HEK293 (cell line): ENCODE measurements around the gene CDH24.

Experiments used
- CTCF ChIA-PET: fragments of 350-600 bp; formaldehyde crosslinking; extraction: SDS; loops from one replicate; lab custom pipeline; 2021; ENCODE audit warnings: antibody characterized with exemption; lab: Yijun Ruan, JAX
- POLR2A ChIA-PET: fragments of 300-600 bp; formaldehyde crosslinking; extraction: SDS; loops from one replicate; lab custom pipeline; 2020; ENCODE audit warnings: antibody characterized with exemption, inconsistent platforms; lab: Yijun Ruan, JAX
- H3K27ac ChIP-seq: fragments of 200-500 bp; sonication (Bioruptor generic); 2 replicates; pipeline ENCODE4 v1.5.1; 2014; ENCODE audit warnings: low read depth, low read length, control low read depth, inconsistent platforms; ENCODE audit errors: extremely low read depth
- H3K36me3 ChIP-seq, 2 experiments: fragments of 200-500 bp in 1 of 2; sonication (Bioruptor generic) in 1 of 2; 1 replicate in 1 of 2; 2 replicates in 1 of 2; pipeline ENCODE4 v1.5.1; 2014 to 2017; ENCODE audit warnings: inconsistent platforms in 2 of 2, low read length in 2 of 2; ENCODE audit not compliant: control insufficient read depth in 2 of 2, insufficient read depth in 1 of 2
- H3K4me1 ChIP-seq: fragments of 200-500 bp; sonication (Bioruptor generic); 2 replicates; pipeline ENCODE4 v1.5.1; 2014; ENCODE audit warnings: mild to moderate bottlenecking, low read length, inconsistent platforms; ENCODE audit not compliant: control insufficient read depth, insufficient read depth
- H3K4me3 ChIP-seq: 2 replicates; pipeline ENCODE4 v1.5.1; 2011; ENCODE audit warnings: low read depth, mild to moderate bottlenecking, control low read depth, low read length, moderate library complexity
- H3K9me3 ChIP-seq: fragments of 200-500 bp; sonication (Bioruptor generic); 2 replicates; pipeline ENCODE4 v1.5.1; 2014; ENCODE audit warnings: low read depth, low read length, inconsistent platforms; ENCODE audit not compliant: control insufficient read depth, insufficient read depth
- BCL11B ChIP-seq: fragments of 450-650 bp; formaldehyde crosslinking; IDR thresholded peaks from 2 replicates; pipeline ENCODE4 v1.5.1; 2016; ENCODE audit warnings: low read depth, missing biosample characterization, missing genetic modification characterization
- FEZF1 ChIP-seq: fragments of 450-650 bp; formaldehyde crosslinking; IDR thresholded peaks from 2 replicates; pipeline ENCODE4 v1.5.1; 2016; ENCODE audit warnings: missing biosample characterization, missing genetic modification characterization
- MYNN ChIP-seq: fragments of 450-650 bp; formaldehyde crosslinking; IDR thresholded peaks from 2 replicates; pipeline ENCODE4 v1.5.1; 2016; ENCODE audit warnings: missing biosample characterization, missing genetic modification characterization, borderline replicate concordance
- REPIN1 ChIP-seq: fragments of 450-650 bp; formaldehyde crosslinking; IDR thresholded peaks from 2 replicates; pipeline ENCODE4 v1.5.1; 2017; ENCODE audit warnings: missing biosample characterization, missing genetic modification characterization, low read depth
- ZBTB20 ChIP-seq: fragments of 450-650 bp; formaldehyde crosslinking; IDR thresholded peaks from 2 replicates; pipeline ENCODE4 v1.5.1; 2016; ENCODE audit warnings: missing biosample characterization, missing genetic modification characterization
- ZFHX2 ChIP-seq: fragments of 450-650 bp; formaldehyde crosslinking; conservative IDR thresholded peaks from 2 replicates; pipeline ENCODE4 v1.5.1; 2016; ENCODE audit warnings: missing biosample characterization, missing genetic modification characterization
- ZNF138 ChIP-seq: fragments of 450-650 bp; formaldehyde crosslinking; IDR thresholded peaks from 2 replicates; pipeline ENCODE4 v1.5.1; 2016; ENCODE audit warnings: missing biosample characterization, missing genetic modification characterization, borderline replicate concordance
- ZNF155 ChIP-seq: fragments of 450-650 bp; formaldehyde crosslinking; IDR thresholded peaks from 2 replicates; pipeline ENCODE4 v1.5.1; 2016; ENCODE audit warnings: missing biosample characterization, missing genetic modification characterization
- ZNF175 ChIP-seq: fragments of 450-650 bp; formaldehyde crosslinking; IDR thresholded peaks from 2 replicates; pipeline ENCODE4 v1.5.1; 2016; ENCODE audit warnings: missing biosample characterization, missing genetic modification characterization
- ZNF248 ChIP-seq: fragments of 450-650 bp; formaldehyde crosslinking; IDR thresholded peaks from 2 replicates; pipeline ENCODE4 v1.5.1; 2017; ENCODE audit warnings: missing biosample characterization, missing genetic modification characterization
- ZNF433 ChIP-seq: fragments of 450-650 bp; formaldehyde crosslinking; IDR thresholded peaks from 2 replicates; pipeline ENCODE4 v1.5.1; 2016; ENCODE audit warnings: missing biosample characterization, missing genetic modification characterization, low read depth
- ZNF510 ChIP-seq: fragments of 450-650 bp; formaldehyde crosslinking; IDR thresholded peaks from 2 replicates; pipeline ENCODE4 v1.5.1; 2018; ENCODE audit warnings: mild to moderate bottlenecking, missing genetic modification characterization, missing biosample characterization; ENCODE audit not compliant: insufficient replicate concordance
- ZNF555 ChIP-seq: fragments of 450-650 bp; formaldehyde crosslinking; conservative IDR thresholded peaks from 2 replicates; pipeline ENCODE4 v1.5.1; 2017; ENCODE audit warnings: missing biosample characterization, mild to moderate bottlenecking, missing genetic modification characterization, inconsistent platforms
- ZNF600 ChIP-seq: fragments of 450-650 bp; formaldehyde crosslinking; IDR thresholded peaks from 2 replicates; pipeline ENCODE4 v1.5.1; 2016; ENCODE audit warnings: missing biosample characterization, missing genetic modification characterization
- ZNF624 ChIP-seq: fragments of 450-650 bp; formaldehyde crosslinking; IDR thresholded peaks from 2 replicates; pipeline ENCODE4 v1.5.1; 2017; ENCODE audit warnings: missing biosample characterization, missing genetic modification characterization
- ZNF664 ChIP-seq: fragments of 450-650 bp; formaldehyde crosslinking; IDR thresholded peaks from 2 replicates; pipeline ENCODE4 v1.5.1; 2016; ENCODE audit warnings: missing biosample characterization, missing genetic modification characterization
- ZNF768 ChIP-seq: fragments of 450-650 bp; formaldehyde crosslinking; IDR thresholded peaks from 2 replicates; pipeline ENCODE4 v1.5.1; 2018; ENCODE audit warnings: missing biosample characterization, mild to moderate bottlenecking, missing genetic modification characterization
- TF ChIP-seq, protein P1 (sequence below): fragments of 450-650 bp; formaldehyde crosslinking; IDR thresholded peaks from 2 replicates; pipeline ENCODE4 v1.5.1; 2016; ENCODE audit warnings: missing biosample characterization, missing genetic modification characterization
- TF ChIP-seq, protein P2 (sequence below): fragments of 450-650 bp; formaldehyde crosslinking; IDR thresholded peaks from 2 replicates; pipeline ENCODE4 v1.5.1; 2016; ENCODE audit warnings: missing biosample characterization, missing genetic modification characterization, low read depth
- TF ChIP-seq, protein P3 (sequence below): fragments of 450-650 bp; formaldehyde crosslinking; IDR thresholded peaks from 2 replicates; pipeline ENCODE4 v1.5.1; 2016; ENCODE audit warnings: missing biosample characterization, missing genetic modification characterization
- TF ChIP-seq, protein P4 (sequence below): fragments of 450-650 bp; formaldehyde crosslinking; IDR thresholded peaks from 2 replicates; pipeline ENCODE4 v1.5.1; 2016; ENCODE audit warnings: missing biosample characterization, missing genetic modification characterization

The CDH24 gene

DNA sequence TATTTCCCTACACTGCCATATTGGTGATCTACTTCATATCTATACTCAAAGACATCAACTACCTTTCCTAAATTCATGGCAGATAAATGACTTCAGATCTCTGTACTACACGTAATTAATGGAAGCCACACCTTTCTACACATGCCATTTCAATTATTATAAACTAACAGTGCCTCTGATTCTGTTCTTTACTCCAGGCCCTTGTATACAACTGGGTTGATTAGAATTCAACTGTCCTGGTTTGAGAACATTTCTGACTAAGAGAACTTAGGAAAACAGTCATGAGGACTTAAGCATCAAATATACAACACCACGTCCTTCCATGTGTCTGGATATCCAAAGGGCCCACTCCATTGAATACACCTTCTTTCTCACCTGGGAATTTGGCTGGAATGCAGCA lies 35.8 kb upstream of the CDH24 start (continued):
- TF ChIP-seq MYNN (tag by site-specific recombination) (no peak), ZNF175 (tag by site-specific recombination) (no peak), ZBTB20 (tag by site-specific recombination) (no peak), BCL11B (no peak), ZNF510 (tag by site-specific recombination) (no peak)
- TF ChIP-seq, protein P1, sequence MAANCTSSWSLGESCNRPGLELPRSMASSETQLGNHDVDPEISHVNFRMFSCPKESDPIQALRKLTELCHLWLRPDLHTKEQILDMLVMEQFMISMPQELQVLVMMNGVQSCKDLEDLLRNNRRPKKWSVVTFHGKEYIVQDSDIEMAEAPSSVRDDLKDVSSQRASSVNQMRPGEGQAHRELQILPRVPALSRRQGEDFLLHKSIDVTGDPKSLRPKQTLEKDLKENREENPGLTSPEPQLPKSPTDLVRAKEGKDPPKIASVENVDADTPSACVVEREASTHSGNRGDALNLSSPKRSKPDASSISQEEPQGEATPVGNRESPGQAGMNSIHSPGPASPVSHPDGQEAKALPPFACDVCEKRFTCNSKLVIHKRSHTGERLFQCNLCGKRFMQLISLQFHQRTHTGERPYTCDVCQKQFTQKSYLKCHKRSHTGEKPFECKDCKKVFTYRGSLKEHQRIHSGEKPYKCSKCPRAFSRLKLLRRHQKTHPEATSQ (tag by site-specific recombination) = no peak
- TF ChIP-seq, protein P2, sequence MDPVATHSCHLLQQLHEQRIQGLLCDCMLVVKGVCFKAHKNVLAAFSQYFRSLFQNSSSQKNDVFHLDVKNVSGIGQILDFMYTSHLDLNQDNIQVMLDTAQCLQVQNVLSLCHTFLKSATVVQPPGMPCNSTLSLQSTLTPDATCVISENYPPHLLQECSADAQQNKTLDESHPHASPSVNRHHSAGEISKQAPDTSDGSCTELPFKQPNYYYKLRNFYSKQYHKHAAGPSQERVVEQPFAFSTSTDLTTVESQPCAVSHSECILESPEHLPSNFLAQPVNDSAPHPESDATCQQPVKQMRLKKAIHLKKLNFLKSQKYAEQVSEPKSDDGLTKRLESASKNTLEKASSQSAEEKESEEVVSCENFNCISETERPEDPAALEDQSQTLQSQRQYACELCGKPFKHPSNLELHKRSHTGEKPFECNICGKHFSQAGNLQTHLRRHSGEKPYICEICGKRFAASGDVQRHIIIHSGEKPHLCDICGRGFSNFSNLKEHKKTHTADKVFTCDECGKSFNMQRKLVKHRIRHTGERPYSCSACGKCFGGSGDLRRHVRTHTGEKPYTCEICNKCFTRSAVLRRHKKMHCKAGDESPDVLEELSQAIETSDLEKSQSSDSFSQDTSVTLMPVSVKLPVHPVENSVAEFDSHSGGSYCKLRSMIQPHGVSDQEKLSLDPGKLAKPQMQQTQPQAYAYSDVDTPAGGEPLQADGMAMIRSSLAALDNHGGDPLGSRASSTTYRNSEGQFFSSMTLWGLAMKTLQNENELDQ (tag by site-specific recombination) = no peak
- TF ChIP-seq, protein P3, sequence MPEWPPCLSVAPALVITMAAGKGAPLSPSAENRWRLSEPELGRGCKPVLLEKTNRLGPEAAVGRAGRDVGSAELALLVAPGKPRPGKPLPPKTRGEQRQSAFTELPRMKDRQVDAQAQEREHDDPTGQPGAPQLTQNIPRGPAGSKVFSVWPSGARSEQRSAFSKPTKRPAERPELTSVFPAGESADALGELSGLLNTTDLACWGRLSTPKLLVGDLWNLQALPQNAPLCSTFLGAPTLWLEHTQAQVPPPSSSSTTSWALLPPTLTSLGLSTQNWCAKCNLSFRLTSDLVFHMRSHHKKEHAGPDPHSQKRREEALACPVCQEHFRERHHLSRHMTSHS (tag by site-specific recombination) = no peak

DNA sequence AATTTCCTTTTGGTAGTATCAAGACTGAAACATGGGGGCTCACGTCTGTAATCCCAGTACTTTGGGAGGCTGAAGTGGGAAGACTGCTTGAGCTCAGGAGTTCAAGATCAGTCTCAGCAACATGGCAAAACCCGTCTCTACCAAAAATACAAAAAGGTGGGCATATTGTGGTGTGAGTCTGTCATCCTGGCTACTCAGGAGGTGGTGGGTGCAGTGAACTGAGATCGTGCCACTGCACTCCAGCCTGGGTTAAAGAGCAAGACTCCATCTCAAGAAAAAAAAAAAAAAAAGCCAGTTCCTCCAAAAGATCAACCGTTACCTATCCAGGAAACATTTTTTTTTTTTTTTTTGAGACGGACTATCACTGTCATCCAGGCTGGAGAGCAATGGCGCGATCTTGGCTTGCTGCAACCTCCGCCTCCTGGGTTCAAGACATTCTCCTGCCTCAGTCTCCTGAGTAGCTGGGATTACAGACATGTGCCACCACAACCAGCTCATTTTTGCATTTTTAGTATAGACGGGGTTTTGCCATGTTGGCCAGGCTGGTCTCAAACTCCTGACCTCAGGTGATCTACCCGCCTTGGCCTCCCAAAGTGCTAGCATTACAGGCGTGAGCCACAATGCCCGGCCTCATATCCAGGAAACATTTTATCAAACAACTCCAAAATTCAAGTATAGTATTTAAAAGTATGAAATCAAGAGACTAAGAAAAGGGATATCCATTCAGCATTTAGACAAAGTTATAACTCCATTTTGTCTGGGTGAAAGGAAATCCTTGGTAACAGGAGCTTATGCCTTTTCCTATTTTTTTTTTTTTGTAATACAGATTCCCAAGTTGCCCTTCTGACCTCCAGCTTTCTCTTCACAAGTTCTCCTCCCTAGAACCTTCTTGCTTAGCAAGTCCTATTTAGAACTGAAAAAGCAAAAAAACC lies 34.2 kb upstream of the CDH24 start:
- ChIA-PET CTCF (interaction anchor here (0.6 to 5.9 kb wide), 7 partner anchors 11 to 32 kb away, joined by 3 to 49 read pairs (median 3); no protein-coding TSS in a partner anchor), POLR2A (interaction anchor here (0.7 kb wide), 1 partner anchor 195 kb away, joined by 5 read pairs; no protein-coding TSS in a partner anchor)
- Histone ChIP-seq H3K4me1 (peaks cover 8% of the 10 kb centered on the region; the same call in 1 of the 2 replicates), H3K4me3 (no peak overlapping the region), H3K9me3 (no peaks in the 10 kb centered on the region), H3K27ac (no peak overlapping the region), H3K36me3 (peaks cover 53 to 66% of the 10 kb centered on the region in 2 experiments)
- TF ChIP-seq ZBTB20 (tag by site-specific recombination) (peak; percentile 56), ZNF624 (tag by site-specific recombination) (no peak)

DNA sequence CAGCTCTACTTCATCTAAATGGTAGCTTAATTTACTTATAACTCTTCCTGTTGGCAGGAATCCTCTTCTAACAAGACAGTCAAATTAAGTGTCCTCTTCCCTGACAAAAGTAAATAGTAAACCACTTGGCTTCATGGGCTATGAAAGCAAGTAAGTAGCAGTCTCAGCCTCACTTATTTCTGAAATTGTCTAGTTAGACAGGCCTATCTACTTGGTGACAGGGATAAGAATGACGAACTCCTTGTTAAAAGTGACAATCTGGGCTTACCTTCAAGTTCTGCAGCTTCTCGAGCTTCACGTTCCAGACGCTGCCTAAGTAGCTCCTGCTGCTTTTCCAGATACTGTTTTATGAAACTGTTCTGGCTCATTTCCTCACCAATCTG lies 32.9 kb upstream of the CDH24 start:
- POLR2A ChIA-PET = no interaction called here
- peaks cover 61 to 79% of the 10 kb centered on the region in 2 experiments for H3K36me3 ChIP-seq

More for the DNA sequence above, 32.9 kb upstream of the CDH24 start:
- CTCF ChIA-PET = interaction anchor here (0.7 to 5.9 kb wide), 4 partner anchors 9 to 22 kb away, joined by 3 to 49 read pairs (median 14); no protein-coding TSS in a partner anchor
- Histone ChIP-seq H3K9me3 (no peaks in the 10 kb centered on the region), H3K4me3 (no peak overlapping the region), H3K4me1 (peaks cover 7% of the 10 kb centered on the region; the same call in 1 of the 2 replicates), H3K27ac (no peak overlapping the region)
- TF ChIP-seq REPIN1 (tag by site-specific recombination) (no peak), ZFHX2 (tag by site-specific recombination) (no peak), FEZF1 (tag by site-specific recombination) (no peak), ZNF433 (no peak), ZNF600 (tag by site-specific recombination) (no peak), ZNF155 (tag by site-specific recombination) (no peak), ZNF555 (tag by site-specific recombination) (no peak), ZNF248 (tag by site-specific recombination) (no peak), ZNF138 (no peak), ZNF768 (tag by site-specific recombination) (no peak), ZNF664 (tag by site-specific recombination) (no peak)
- TF ChIP-seq, protein P4, sequence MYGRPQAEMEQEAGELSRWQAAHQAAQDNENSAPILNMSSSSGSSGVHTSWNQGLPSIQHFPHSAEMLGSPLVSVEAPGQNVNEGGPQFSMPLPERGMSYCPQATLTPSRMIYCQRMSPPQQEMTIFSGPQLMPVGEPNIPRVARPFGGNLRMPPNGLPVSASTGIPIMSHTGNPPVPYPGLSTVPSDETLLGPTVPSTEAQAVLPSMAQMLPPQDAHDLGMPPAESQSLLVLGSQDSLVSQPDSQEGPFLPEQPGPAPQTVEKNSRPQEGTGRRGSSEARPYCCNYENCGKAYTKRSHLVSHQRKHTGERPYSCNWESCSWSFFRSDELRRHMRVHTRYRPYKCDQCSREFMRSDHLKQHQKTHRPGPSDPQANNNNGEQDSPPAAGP = no peak
